Endothelial cell of umbilical vein (primary cell): ENCODE measurements around the gene RPL15. TPM values are rescaled to one million over a fixed set of nuclear protein-coding genes. Genes with fewer than 3 reads are reported as not detected.

ENCODE experiments used
- BruUV-seq: library from RNA; stranded (reverse); fragments of 400-500 nt; replicated peaks from 2 replicates; lab custom pipeline; 2021; lab: Mats Ljungman, UMichigan
- CTCF ChIA-PET: fragments of 300-600, 350-600 bp; sonication (Branson Sonifier 250); formaldehyde crosslinking; loops from one replicate; lab custom pipeline; 2021; ENCODE audit warnings: antibody characterized with exemption, inconsistent platforms; lab: Charles Lee
- POLR2A ChIA-PET: fragments of 300-600, 350-600 bp; sonication (Branson Sonifier 250); formaldehyde crosslinking; loops from one replicate; lab custom pipeline; 2021; ENCODE audit warnings: antibody characterized with exemption, inconsistent platforms; lab: Charles Lee
- DNase-seq: peaks from one replicate; pipeline ENCODE4 v3.0.0-alpha.2; 2011; ENCODE audit warnings: low read depth, low spot score
- FAIRE-seq: peaks from 2 replicates; lab custom pipeline; 2011; peaks lifted over from hg19 to GRCh38; lab: Jason Lieb, UNC
- H2AFZ ChIP-seq: 2 replicates; pipeline ENCODE4 v1.6.0; 2012; ENCODE audit warnings: low read depth, low read length, control low read depth, inconsistent platforms
- H3K27ac ChIP-seq: 2 replicates; pipeline ENCODE4 v1.5.1; 2011; ENCODE audit warnings: low read depth, mild to moderate bottlenecking, control low read depth, low read length, moderate library complexity; ENCODE audit not compliant: insufficient read depth
- H3K27me3 ChIP-seq, 2 experiments: 2 replicates each; pipeline versions ENCODE4 v1.6.0 to v1.6.1; 2011; ENCODE audit warnings: low read length in 2 of 2, mixed read lengths in 1 of 2; ENCODE audit not compliant: control insufficient read depth in 2 of 2, insufficient read depth in 2 of 2
- H3K36me3 ChIP-seq, 2 experiments: 2 replicates in 1 of 2; 3 replicates in 1 of 2; pipeline ENCODE4 v1.5.1; 2011; ENCODE audit warnings: low read length in 2 of 2, mild to moderate bottlenecking in 1 of 2, moderate library complexity in 1 of 2; ENCODE audit not compliant: control insufficient read depth in 2 of 2, insufficient read depth in 2 of 2; ENCODE audit errors: extremely low read depth in 1 of 2
- H3K4me1 ChIP-seq: 3 replicates; pipeline ENCODE4 v1.5.1; 2011; ENCODE audit warnings: mild to moderate bottlenecking, low read length; ENCODE audit not compliant: control insufficient read depth, insufficient read depth; ENCODE audit errors: extremely low read depth
- H3K4me2 ChIP-seq: 2 replicates; pipeline ENCODE4 v1.6.1; 2011; ENCODE audit warnings: low read length, control low read depth, mixed read lengths; ENCODE audit not compliant: insufficient read depth
- H3K4me3 ChIP-seq, 3 experiments: fragments of 200-600 bp in 1 of 3; sonication (generic), shearing (Covaris generic) in 1 of 3; replicated peaks in 1 of 3; 2 replicates each; pipeline ENCODE4 v1.5.1; 2011 to 2016; ENCODE audit warnings: control low read depth in 3 of 3, low read length in 3 of 3, mild to moderate bottlenecking in 2 of 3, inconsistent platforms in 1 of 3, low read depth in 1 of 3, moderate library complexity in 1 of 3; ENCODE audit not compliant: insufficient read depth in 1 of 3
- H3K79me2 ChIP-seq: 2 replicates; pipeline ENCODE4 v1.6.0; 2012; ENCODE audit warnings: low read length, inconsistent platforms; ENCODE audit not compliant: control insufficient read depth, insufficient read depth
- H3K9ac ChIP-seq: replicated peaks from 2 replicates; pipeline ENCODE3; 2011; ENCODE audit warnings: low read length, control low read depth; ENCODE audit not compliant: insufficient read depth; ENCODE audit errors: extremely low read depth
- H3K9me1 ChIP-seq: replicated peaks from 3 replicates; pipeline ENCODE4 v1.6.0; 2011; ENCODE audit warnings: mild to moderate bottlenecking, low read length; ENCODE audit not compliant: control insufficient read depth, insufficient read depth; ENCODE audit errors: extremely low read depth
- H3K9me3 ChIP-seq: replicated peaks from 2 replicates; pipeline ENCODE4 v1.5.1; 2012; ENCODE audit warnings: low read length, inconsistent platforms; ENCODE audit not compliant: control insufficient read depth, insufficient read depth
- H4K20me1 ChIP-seq: replicated peaks from 2 replicates; pipeline ENCODE3; 2011; ENCODE audit warnings: mild to moderate bottlenecking, low read length; ENCODE audit not compliant: control insufficient read depth, insufficient read depth; ENCODE audit errors: extremely low read depth
- EZH2 ChIP-seq: IDR thresholded peaks from 2 replicates; pipeline ENCODE4 v1.6.1; 2012; ENCODE audit warnings: borderline replicate concordance, low read depth, mild to moderate bottlenecking, moderate library complexity, low read length, inconsistent platforms; ENCODE audit not compliant: severe bottlenecking
- FOS ChIP-seq: IDR thresholded peaks from 2 replicates; pipeline ENCODE4 v1.6.1; 2011; ENCODE audit warnings: mild to moderate bottlenecking, low read length, moderate library complexity, borderline replicate concordance; ENCODE audit not compliant: insufficient read depth
- GATA2 ChIP-seq: IDR thresholded peaks from 2 replicates; pipeline ENCODE4 v1.7.0; 2011; ENCODE audit warnings: low read depth, mild to moderate bottlenecking, moderate library complexity, mixed read lengths, low read length; ENCODE audit not compliant: insufficient read length, insufficient read depth
- JUN ChIP-seq: IDR thresholded peaks from 2 replicates; pipeline ENCODE4 v1.6.1; 2011; ENCODE audit warnings: borderline replicate concordance, low read depth; ENCODE audit not compliant: insufficient read length, insufficient read depth
- MYC ChIP-seq: IDR thresholded peaks from one replicate; pipeline ENCODE4 v1.6.1; 2011; ENCODE audit warnings: mild to moderate bottlenecking, low read depth, low read length
- POLR2A ChIP-seq: IDR thresholded peaks from 2 replicates; pipeline ENCODE4 v1.6.1; 2012; ENCODE audit warnings: low read depth, mild to moderate bottlenecking, control low read depth, low read length
- POLR2AphosphoS5 ChIP-seq: IDR thresholded peaks from 2 replicates; pipeline ENCODE4 v1.6.1; 2012; ENCODE audit warnings: low read depth, mild to moderate bottlenecking, control low read depth, low read length, moderate library complexity; ENCODE audit not compliant: insufficient read depth
- dilution Hi-C: fragments of 300-500 bp; cut with MboI; formaldehyde crosslinking; loops from one replicate; pipeline ENCODE4 v1.15.0; 2019; ENCODE audit warnings: low sequenced_read_pairs; ENCODE audit not compliant: extremely low pct_ligation_motif_present
- intact Hi-C: fragments of 100-400 bp; cut with micrococcal nuclease; formaldehyde crosslinking; loops from one replicate; pipeline ENCODE4 v1.10.0; 2022
- polyA plus RNA-seq, 4 experiments: library from polyadenylated mRNA; depleted of rRNA in 3 of 4; stranded (reverse) in 3 of 4; unstranded in 1 of 4; fragments of >200 nt; gene quantifications; 2 replicates each; pipeline versions ENCODE4 v1.2.1 to v1.2.3, GENCODE V29; 2011 to 2012; ENCODE audit warnings: missing spikeins in 1 of 4
- total RNA-seq: library from RNA; stranded (reverse); gene quantifications from 2 replicates; pipeline ENCODE4 v1.2.3, GENCODE V29; 2021
- TF ChIP-seq, protein P1 (sequence below), 2 donors: IDR thresholded peaks; 1 replicate in 1 of 2; 2 replicates in 1 of 2; pipeline ENCODE4 v1.5.1; 2011; ENCODE audit warnings: low read length in 2 of 2, mild to moderate bottlenecking in 2 of 2, moderate library complexity in 2 of 2, control low read depth in 1 of 2, inconsistent platforms in 1 of 2, low read depth in 1 of 2; ENCODE audit not compliant: insufficient read depth in 1 of 2; ENCODE audit errors: extremely low read depth in 1 of 2
- TF ChIP-seq, protein P2 (sequence below): IDR thresholded peaks from 2 replicates; pipeline ENCODE4 v1.6.1; 2011; ENCODE audit not compliant: insufficient read depth, insufficient read length

RPL15 gene
- total and polyA plus RNA-seq, 2 donors (not counting 3 experiments of a cell fraction or from before 2014, with no cell fraction given): 1,901 to 5,777 TPM

- intact Hi-C loops: no loop called here
- TF ChIP-seq GATA2 (no peak), JUN (no peak), MYC (no peak), POLR2A (no peak), EZH2 (no peak), FOS (no peak), POLR2AphosphoS5 (no peak)
- TF ChIP-seq, protein P1, sequence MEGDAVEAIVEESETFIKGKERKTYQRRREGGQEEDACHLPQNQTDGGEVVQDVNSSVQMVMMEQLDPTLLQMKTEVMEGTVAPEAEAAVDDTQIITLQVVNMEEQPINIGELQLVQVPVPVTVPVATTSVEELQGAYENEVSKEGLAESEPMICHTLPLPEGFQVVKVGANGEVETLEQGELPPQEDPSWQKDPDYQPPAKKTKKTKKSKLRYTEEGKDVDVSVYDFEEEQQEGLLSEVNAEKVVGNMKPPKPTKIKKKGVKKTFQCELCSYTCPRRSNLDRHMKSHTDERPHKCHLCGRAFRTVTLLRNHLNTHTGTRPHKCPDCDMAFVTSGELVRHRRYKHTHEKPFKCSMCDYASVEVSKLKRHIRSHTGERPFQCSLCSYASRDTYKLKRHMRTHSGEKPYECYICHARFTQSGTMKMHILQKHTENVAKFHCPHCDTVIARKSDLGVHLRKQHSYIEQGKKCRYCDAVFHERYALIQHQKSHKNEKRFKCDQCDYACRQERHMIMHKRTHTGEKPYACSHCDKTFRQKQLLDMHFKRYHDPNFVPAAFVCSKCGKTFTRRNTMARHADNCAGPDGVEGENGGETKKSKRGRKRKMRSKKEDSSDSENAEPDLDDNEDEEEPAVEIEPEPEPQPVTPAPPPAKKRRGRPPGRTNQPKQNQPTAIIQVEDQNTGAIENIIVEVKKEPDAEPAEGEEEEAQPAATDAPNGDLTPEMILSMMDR (IDR thresholded peaks at IDR 0.05; ENCODE audit: extremely low read depth in 1 of 2, insufficient read depth in 1 of 2, low read depth in 1 of 2, low read length in 2 of 2): no peak
- TF ChIP-seq, protein P2, sequence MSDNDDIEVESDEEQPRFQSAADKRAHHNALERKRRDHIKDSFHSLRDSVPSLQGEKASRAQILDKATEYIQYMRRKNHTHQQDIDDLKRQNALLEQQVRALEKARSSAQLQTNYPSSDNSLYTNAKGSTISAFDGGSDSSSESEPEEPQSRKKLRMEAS: no peak
- H3K79me2 ChIP-seq: no peaks in the 10 kb centered on the region
- no TSS peak for BruUV-seq
- H3K27me3 ChIP-seq: peaks cover 3 to 10% of the 10 kb centered on the region in 2 experiments
- no peaks in the 10 kb centered on the region for H3K9me3 ChIP-seq
- DNase-seq (no peak), FAIRE-seq (no peak)
- H3K36me3 ChIP-seq: no peaks in the 10 kb centered on the region
- no peak overlapping the region for H3K9ac ChIP-seq
- H3K4me2 ChIP-seq: no peak overlapping the region
- no peak overlapping the region for H3K27ac ChIP-seq
- dilution Hi-C loops: no loop called here
- ChIA-PET CTCF (interaction anchor here (2.3 kb wide), 1 partner anchor 17 kb away, joined by 5 read pairs; no protein-coding TSS in a partner anchor), POLR2A (no interaction called here)
- no peak overlapping the region for H2AFZ ChIP-seq
- no peak overlapping the region for H3K4me3 ChIP-seq
- H3K9me1 ChIP-seq: no peaks in the 10 kb centered on the region
- H4K20me1 ChIP-seq: no peaks in the 10 kb centered on the region
- no peaks in the 10 kb centered on the region for H3K4me1 ChIP-seq
These were observed 23.8 kb downstream of the RPL15 start for GRCh38 chr3:23940775-23941174.
